ENCODE results near the gene CALML4.
"Not testable (repeated sequence)": the region's sequence is repeated elsewhere in the genome, so short reads cannot be mapped to it uniquely, and the experiment has no call there.

The CALML4 gene

GRCh38 chr15:68207176-68207935 lies 2.2 kb upstream of the CALML4 start:
- no peak for DNase-seq

- no peak for DNase-seq
Measured at GRCh38 chr15:68206711-68207151, 1.6 kb upstream of the CALML4 start.

GRCh38 chr15:68205954-68206539 lies 915 bp upstream of the CALML4 start:
- DNase-seq, result peak; percentile 78 to 87 (median 78)

GRCh38 chr15:68205558-68205944 lies 419 bp upstream of the CALML4 start:
- DNase-seq, result no peak

- no peak for DNase-seq
Measured at GRCh38 chr15:68204361-68204760, 771 bp downstream of the CALML4 start.

- no peak for DNase-seq
Measured at GRCh38 chr15:68203956-68204355, 1.2 kb downstream of the CALML4 start.

- DNase-seq, result no peak
Measured at GRCh38 chr15:68203486-68203885, 1.6 kb downstream of the CALML4 start.

- DNase-seq, result not testable (repeated sequence)
Measured at GRCh38 chr15:68202994-68203393, 2.1 kb downstream of the CALML4 start.

- DNase-seq, result no peak
Measured at GRCh38 chr15:68201879-68202261, 3.3 kb downstream of the CALML4 start.

- DNase-seq, result no peak
Measured at GRCh38 chr15:68201153-68201878, 3.8 kb downstream of the CALML4 start.

GRCh38 chr15:68200016-68200861 lies 4.9 kb downstream of the CALML4 start:
- DNase-seq, result no peak

GRCh38 chr15:68199340-68199739 lies 5.8 kb downstream of the CALML4 start:
- DNase-seq, result no peak

- no peak for DNase-seq
Measured at GRCh38 chr15:68197661-68198437, 7.3 kb downstream of the CALML4 start.

- DNase-seq, result no peak
Measured at GRCh38 chr15:68197170-68197492, 8.0 kb downstream of the CALML4 start.

- no peak for DNase-seq
Measured at GRCh38 chr15:68196445-68197169, 8.5 kb downstream of the CALML4 start.

- no peak for DNase-seq
Measured at GRCh38 chr15:68195336-68196112, 9.6 kb downstream of the CALML4 start.

- DNase-seq, result no peak
Measured at GRCh38 chr15:68192804-68193486, 12.2 kb downstream of the CALML4 start.

- no peak for DNase-seq
Measured at GRCh38 chr15:68192117-68192516, 13.0 kb downstream of the CALML4 start.

- no peak for DNase-seq
Measured at GRCh38 chr15:68191555-68191954, 13.6 kb downstream of the CALML4 start.

GRCh38 chr15:68190048-68190447 lies 15.1 kb downstream of the CALML4 start:
- DNase-seq, result no peak
